K562 treated with DMSO at 1 percent for 24 hours (cell line): ENCODE data around the gene C9orf152. TPM values are rescaled to one million over a fixed set of nuclear protein-coding genes. Genes with fewer than 3 reads are reported as not detected.

Experiments used
- total RNA-seq: library from RNA; unstranded; fragments of 300-600 nt; gene quantifications from 2 replicates; pipeline ENCODE4 v1.2.3, GENCODE V29; 2022; ENCODE audit warnings: low read depth; ENCODE audit not compliant: insufficient read depth

Gene C9orf152, protein sequence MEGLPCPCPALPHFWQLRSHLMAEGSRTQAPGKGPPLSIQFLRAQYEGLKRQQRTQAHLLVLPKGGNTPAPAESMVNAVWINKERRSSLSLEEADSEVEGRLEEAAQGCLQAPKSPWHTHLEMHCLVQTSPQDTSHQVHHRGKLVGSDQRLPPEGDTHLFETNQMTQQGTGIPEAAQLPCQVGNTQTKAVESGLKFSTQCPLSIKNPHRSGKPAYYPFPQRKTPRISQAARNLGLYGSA
- total RNA-seq = not detected in 2 replicates

DNA sequence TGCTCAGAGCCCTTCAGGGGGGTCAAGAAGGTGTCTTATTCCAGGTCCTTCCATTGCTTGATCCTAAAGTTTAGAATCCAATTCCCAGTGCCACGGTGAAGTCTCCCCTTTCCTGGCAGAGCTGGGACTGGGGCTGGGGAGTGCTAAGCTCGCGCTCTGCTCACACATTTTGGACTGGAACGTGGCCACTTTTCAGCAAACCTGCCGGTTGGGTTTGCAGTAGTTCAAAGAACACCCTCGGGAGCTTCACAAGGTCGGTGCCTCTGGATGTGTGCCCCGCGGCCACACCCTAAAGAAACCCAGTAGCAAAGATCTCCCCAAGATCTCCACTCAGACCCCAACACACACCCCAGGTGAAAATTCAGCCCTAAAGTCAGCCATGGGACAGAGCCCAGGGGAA, at the start of gene C9orf152:
Gene C9orf152 (minus strand): TSS at position 129 of the 400 bp plus-strand sequence. CDS start 580 bp downstream, outside the sequence.

DNA sequence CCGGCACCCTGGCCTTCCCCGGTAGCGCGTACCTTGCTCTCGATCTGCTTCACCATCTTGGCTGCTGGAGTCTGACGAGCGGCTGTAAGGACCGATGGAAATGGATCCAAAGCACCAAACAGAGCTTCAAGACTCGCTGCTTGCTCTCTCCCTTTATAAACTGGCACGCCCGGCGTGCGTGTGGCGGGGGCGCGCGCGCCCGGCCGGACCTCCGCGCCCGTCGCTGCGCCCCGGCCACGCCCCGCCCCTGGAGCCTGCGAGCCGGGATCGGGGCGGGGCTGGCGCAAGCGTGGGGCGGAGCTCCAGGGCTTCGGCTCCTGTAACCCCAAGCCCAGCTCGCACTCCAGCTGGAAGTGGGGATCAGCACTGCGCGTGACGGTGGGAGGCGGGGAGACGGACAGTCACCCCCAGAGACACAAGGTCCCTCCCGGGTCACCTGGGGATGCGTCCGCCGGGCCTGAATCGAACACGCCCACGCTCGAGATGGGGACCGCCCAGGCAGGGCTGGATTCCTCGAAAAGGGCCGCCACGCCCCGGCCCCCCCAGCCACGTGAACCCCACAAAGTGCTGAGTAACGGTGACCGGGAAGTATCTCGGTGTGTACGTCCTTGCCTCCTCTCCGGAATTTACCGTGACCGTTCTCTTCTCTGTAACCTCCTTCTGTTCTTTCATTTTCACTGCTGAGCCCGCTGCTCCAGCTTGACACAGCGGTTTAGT, 48.6 kb upstream of the C9orf152 start, which contains the start of gene TXN:
Gene TXN (minus strand): TSS at position 128 of the 717 bp plus-strand sequence. CDS start 72 bp downstream, at position 56.

Other genes with a start within 250 kb of the C9orf152 start
- gene TXN, start 48.3 kb upstream of the C9orf152 start, total RNA-seq = 212 and 231 TPM in 2 replicates
- not detected in 2 replicates for gene TXNDC8, start 129.7 kb upstream of the C9orf152 start, total RNA-seq